ENCODE results near the gene MDH1B.

The MDH1B gene

GRCh38 chr2:206713746-206714145 is 51.4 kb downstream of the MDH1B start:
- H3K4me3 ChIP-seq: no peak overlapping the region
- TF ChIP-seq CTCF (IDR thresholded peaks at IDR 0.05): no peak
- no peak overlapping the region for H3K27ac ChIP-seq
- no peak for DNase-seq (ENCODE audit: low spot score)

- H3K27ac ChIP-seq: no peak overlapping the region
- DNase-seq (ENCODE audit: low spot score): no peak
- no peak for TF ChIP-seq CTCF (IDR thresholded peaks at IDR 0.05)
Observed at GRCh38 chr2:206708286-206708685, 56.8 kb downstream of the MDH1B start.

GRCh38 chr2:206707164-206707701 is 57.9 kb downstream of the MDH1B start:
- no peak overlapping the region for H3K27ac ChIP-seq
- no peak overlapping the region for H3K4me3 ChIP-seq
- TF ChIP-seq CTCF (IDR thresholded peaks at IDR 0.05): no peak
- no peak for DNase-seq (ENCODE audit: low spot score)

More at GRCh38 chr2:206708286-206708685, 56.8 kb downstream of the MDH1B start:
- no peak overlapping the region for H3K4me3 ChIP-seq

- no peak for TF ChIP-seq CTCF (IDR thresholded peaks at IDR 0.05)
- H3K4me3 ChIP-seq: no peak overlapping the region
- no peak for DNase-seq (ENCODE audit: low spot score)
- no peak overlapping the region for H3K27ac ChIP-seq
Observed at GRCh38 chr2:206701952-206702605, 63.0 kb downstream of the MDH1B start.

- no peak for DNase-seq (ENCODE audit: low spot score)
- Histone ChIP-seq H3K4me3 (no peak overlapping the region), H3K27ac (no peak overlapping the region)
- no peak for TF ChIP-seq CTCF (IDR thresholded peaks at IDR 0.05)
Observed at GRCh38 chr2:206700156-206700555, 65.0 kb downstream of the MDH1B start.

- H3K4me3 ChIP-seq: no peak overlapping the region
- no peak for DNase-seq (ENCODE audit: low spot score)
- H3K27ac ChIP-seq: no peak overlapping the region
- TF ChIP-seq CTCF (IDR thresholded peaks at IDR 0.05): no peak
Observed at GRCh38 chr2:206698811-206699210, 66.3 kb downstream of the MDH1B start.

- no peak for TF ChIP-seq CTCF (IDR thresholded peaks at IDR 0.05)
- no peak for DNase-seq (ENCODE audit: low spot score)
- no peak overlapping the region for H3K27ac ChIP-seq
- no peak overlapping the region for H3K4me3 ChIP-seq
Observed at GRCh38 chr2:206696910-206697309, 68.2 kb downstream of the MDH1B start.

All from coronary artery (tissue), 2 donors.